Esophagus squamous epithelium (tissue), 5 donors: Measurements from ENCODE around the gene ALOX5. TPM values are rescaled to one million over a fixed set of nuclear protein-coding genes. Genes with fewer than 3 reads are reported as not detected.
"Not testable (repeated sequence)": the region's sequence is repeated elsewhere in the genome, so short reads cannot be mapped to it uniquely, and the experiment has no call there.

Experiments
- DNase-seq: peaks from one replicate; lab custom pipeline; 2025; lab: John Stamatoyannopoulos, UW
- H3K27ac ChIP-seq, 4 donors: fragments of 200-600 bp; sonication (generic); one replicate each; pipeline ENCODE4 v1.5.1; 2016 to 2019; ENCODE audit warnings: mild to moderate bottlenecking in 1 of 4
- H3K27me3 ChIP-seq, 4 donors: fragments of 200-600 bp; sonication (generic); 1 replicate in 3 of 4; 2 replicates in 1 of 4; pipeline versions ENCODE4 v1.5.1 to v1.6.0; 2017 to 2021; ENCODE audit warnings: antibody characterized with exemption in 1 of 4
- H3K36me3 ChIP-seq, 3 donors: fragments of 200-600 bp; sonication (generic); one replicate each; pipeline ENCODE4 v1.5.1; 2016 to 2019
- H3K4me1 ChIP-seq, 3 donors: fragments of 200-600 bp; sonication (generic); one replicate each; pipeline ENCODE4 v1.5.1; 2017 to 2019
- H3K4me3 ChIP-seq, 4 donors: fragments of 200-600 bp; sonication (generic); 1 replicate in 3 of 4; 2 replicates in 1 of 4; pipeline ENCODE4 v1.5.1; 2016 to 2019; ENCODE audit warnings: mild to moderate bottlenecking in 2 of 4, moderate library complexity in 1 of 4
- H3K9me3 ChIP-seq, 3 donors: fragments of 200-600 bp; sonication (generic); one replicate each; pipeline ENCODE4 v1.5.1; 2016 to 2019
- CTCF ChIP-seq, 6 experiments: fragments of 450-650 bp in 4 of 6; fragments of 200-600 bp in 2 of 6; sonication (generic) in 2 of 6; IDR thresholded peaks; one replicate each; pipeline ENCODE4 v1.5.1; 2016 to 2019; ENCODE audit warnings: antibody characterized with exemption in 6 of 6, mild to moderate bottlenecking in 4 of 6, moderate library complexity in 4 of 6
- POLR2A ChIP-seq, 4 donors: fragments of 450-650 bp; IDR thresholded peaks; one replicate each; pipeline ENCODE4 v1.6.1; 2017; ENCODE audit warnings: antibody characterized with exemption in 4 of 4, mild to moderate bottlenecking in 4 of 4, moderate library complexity in 3 of 4
- WGBS, 2 donors: methylation state at CpG; one replicate each; pipeline ENCODE4 v1.1.5; 2018; 5-methylcytosine and 5-hydroxymethylcytosine counted together
- intact Hi-C: fragments of 100-400 bp; cut with DNase I; formaldehyde crosslinking; loops from one replicate; pipeline ENCODE4 v1.15.0; 2022
- total RNA-seq, 4 donors: library from RNA; depleted of rRNA; stranded (reverse); fragments of >200 nt; gene quantifications; one replicate each; pipeline ENCODE4 v1.1.0, GENCODE V29; 2016
- donor health status: DM: yes; HTN: yes; CAD: no.

ALOX5 gene
- total RNA-seq, 4 donors from 2014 or later, result 10.6 to 40.4 (median 16.9) TPM

DNA sequence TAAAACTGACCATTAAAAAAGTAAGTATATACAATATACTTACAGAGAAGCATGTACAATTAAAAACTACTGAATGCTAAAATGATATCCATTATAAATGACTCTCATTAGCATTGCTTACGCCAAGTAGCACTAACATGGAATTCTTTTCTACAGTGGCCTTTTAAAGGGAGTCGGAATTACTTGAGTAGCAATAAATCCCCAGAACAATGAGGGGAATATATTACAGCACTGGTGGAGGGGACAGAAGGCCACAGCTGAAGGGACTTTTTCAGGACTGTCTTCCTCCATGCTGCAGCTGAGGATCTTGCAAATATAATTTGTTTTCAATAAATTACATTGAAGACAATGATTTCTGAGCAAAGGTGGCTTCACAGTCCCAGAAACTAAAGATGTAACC is 97.0 kb downstream of the ALOX5 start:
- peaks cover 7 to 45% (median 15%) of the 10 kb centered on the region in 3 donors for H3K4me1 ChIP-seq
- no peak for DNase-seq
- intact Hi-C loops, result no loop called here
- H3K9me3 ChIP-seq, result peaks cover 0 to under 1% (median 0%) of the 10 kb centered on the region in 3 donors
- H3K27me3 ChIP-seq, result no peaks in the 10 kb centered on the region
- no peak overlapping the region for H3K27ac ChIP-seq
- no peak overlapping the region for H3K4me3 ChIP-seq
- H3K36me3 ChIP-seq, result no peaks in the 10 kb centered on the region
- WGBS, 2 donors, result 75 to 81% methylated on average over 2 of the region's 2 CpGs
- TF ChIP-seq POLR2A (IDR thresholded peaks at IDR 0.05) (no peak), CTCF (IDR thresholded peaks at IDR 0.05) (no peak)

GRCh38 chr10:45471531-45472310 is 97.7 kb downstream of the ALOX5 start:
- Histone ChIP-seq H3K36me3 (no peaks in the 10 kb centered on the region), H3K4me1 (peaks cover 4 to 38% (median 15%) of the 10 kb centered on the region in 3 donors), H3K27ac (no peak overlapping the region), H3K9me3 (peaks cover 0 to 5% (median 2%) of the 10 kb centered on the region in 3 donors), H3K27me3 (no peaks in the 10 kb centered on the region), H3K4me3 (no peak overlapping the region)
- TF ChIP-seq POLR2A (IDR thresholded peaks at IDR 0.05) (no peak), CTCF (IDR thresholded peaks at IDR 0.05) (no peak)
- DNase-seq, result no peak
- intact Hi-C loops, result no loop called here
- WGBS, 2 donors, result 82 to 85% methylated on average over 6 to 7 of the region's 8 CpGs

DNA sequence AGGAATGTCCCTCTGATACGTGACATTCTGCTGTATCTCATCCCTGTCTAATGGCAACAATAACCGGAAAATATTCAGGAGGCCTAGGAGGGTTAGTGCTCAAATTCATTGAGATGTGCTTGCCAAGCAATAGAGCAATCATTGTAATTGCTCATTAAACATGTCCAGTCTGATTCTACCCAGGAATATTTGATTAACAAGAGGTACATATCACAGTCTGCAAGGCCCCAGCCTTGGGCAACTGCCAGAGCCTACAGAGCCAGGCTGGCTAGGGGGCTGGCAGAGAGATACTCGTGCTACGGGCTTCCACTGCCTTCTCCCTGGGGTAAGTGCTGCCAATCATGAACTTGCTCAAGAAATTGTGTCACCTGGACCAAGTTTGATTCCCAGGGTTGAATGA is 99.1 kb downstream of the ALOX5 start:
- DNase-seq, result no peak
- Histone ChIP-seq H3K27ac (no peak overlapping the region), H3K4me3 (no peak overlapping the region), H3K4me1 (peaks cover 4 to 25% (median 15%) of the 10 kb centered on the region in 3 donors), H3K36me3 (no peaks in the 10 kb centered on the region), H3K9me3 (peaks cover 0 to 10% (median 7%) of the 10 kb centered on the region in 3 donors), H3K27me3 (no peaks in the 10 kb centered on the region)
- intact Hi-C loops, result no loop called here
- WGBS, 2 donors, result 80 to 83% methylated on average over 4 of the region's 4 CpGs
- TF ChIP-seq CTCF (IDR thresholded peaks at IDR 0.05) (no peak), POLR2A (IDR thresholded peaks at IDR 0.05) (no peak)

- Histone ChIP-seq H3K27me3 (no peaks in the 10 kb centered on the region), H3K4me1 (peaks cover under 1 to 6% (median 3%) of the 10 kb centered on the region in 3 donors), H3K9me3 (peaks cover 0 to 20% (median 7%) of the 10 kb centered on the region in 3 donors), H3K4me3 (no peak overlapping the region), H3K27ac (no peak overlapping the region), H3K36me3 (peaks cover 0 to 12% (median 0%) of the 10 kb centered on the region in 3 donors)
- no peak for DNase-seq
- intact Hi-C loops, result no loop called here
- 79 to 86% methylated on average over 1 of the region's 1 CpG for WGBS, 2 donors
- TF ChIP-seq CTCF (IDR thresholded peaks at IDR 0.05) (no peak), POLR2A (IDR thresholded peaks at IDR 0.05) (no peak)
Measured at GRCh38 chr10:45476559-45476958, 102.5 kb downstream of the ALOX5 start.

DNA sequence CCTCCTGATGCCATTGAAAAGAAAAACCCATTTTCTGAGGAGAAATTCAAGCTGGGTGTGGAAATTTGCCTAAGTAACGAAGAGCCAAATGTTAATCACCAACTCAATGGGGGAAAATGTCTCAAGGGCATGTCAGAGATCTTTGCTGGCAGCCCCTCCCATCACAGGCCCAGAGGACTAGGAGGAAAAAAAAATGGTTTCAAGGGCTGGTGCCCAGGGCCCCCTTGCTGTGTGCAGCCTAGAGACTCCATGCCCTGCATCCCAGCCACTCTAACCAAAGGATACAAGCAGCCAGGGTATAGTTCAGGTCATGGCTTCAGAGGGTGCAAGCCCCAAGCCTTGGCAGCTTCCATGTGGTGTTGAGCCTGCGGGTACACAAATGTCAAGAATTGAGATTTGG is 106.3 kb downstream of the ALOX5 start:
- intact Hi-C loops, result no loop called here
- TF ChIP-seq CTCF (IDR thresholded peaks at IDR 0.05) (no peak), POLR2A (IDR thresholded peaks at IDR 0.05) (no peak)

DNA sequence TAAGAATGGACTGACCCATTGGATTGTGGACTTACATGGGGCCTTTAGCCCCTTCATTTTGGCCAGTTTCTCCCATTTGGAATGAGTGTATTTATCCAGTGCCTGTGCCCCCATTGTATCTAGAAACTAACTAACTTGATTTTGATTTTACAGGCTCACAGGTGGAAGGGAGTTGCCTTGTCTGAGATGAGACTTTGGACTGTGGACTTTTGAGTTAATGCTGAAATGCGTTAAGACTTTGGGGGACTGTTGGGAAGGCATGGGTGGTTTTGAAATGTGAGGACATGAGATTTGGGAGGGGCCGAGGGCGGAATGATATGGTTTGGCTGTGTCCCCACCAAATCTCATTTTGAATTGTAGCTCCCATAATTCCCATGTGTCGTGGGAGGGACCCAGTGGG is 107.1 kb downstream of the ALOX5 start:
- 84 to 88% methylated on average over 4 of the region's 4 CpGs for WGBS, 2 donors
- DNase-seq, H3K27ac ChIP-seq, H3K4me1 ChIP-seq, intact Hi-C loops, H3K27me3 ChIP-seq, H3K4me3 ChIP-seq: not testable (repeated sequence)
- Histone ChIP-seq H3K36me3 (peaks cover 0 to 29% (median 0%) of the 10 kb centered on the region in 3 donors), H3K9me3 (peaks cover 0 to 19% (median 7%) of the 10 kb centered on the region in 3 donors)

More for the DNA sequence above, 106.3 kb downstream of the ALOX5 start:
- Histone ChIP-seq H3K27me3 (no peaks in the 10 kb centered on the region), H3K4me1 (no peaks in the 10 kb centered on the region), H3K4me3 (no peak overlapping the region), H3K9me3 (peaks cover 0 to 20% (median 7%) of the 10 kb centered on the region in 3 donors), H3K27ac (no peak overlapping the region), H3K36me3 (peaks cover 0 to 28% (median 0%) of the 10 kb centered on the region in 3 donors)
- WGBS, 2 donors, result 75 to 88% methylated on average over 1 to 2 of the region's 2 CpGs
- DNase-seq, result no peak
